ENCODE measurements around the gene SLC24A4. TPM values are rescaled to one million over a fixed set of nuclear protein-coding genes. Genes with fewer than 3 reads are reported as not detected.

SLC24A4 gene
- polyA plus RNA-seq, 5 donors: 0.28 to 0.45 (median 0.33) TPM

- no peak for DNase-seq
Observed at GRCh38 chr14:92368001-92368400, 45.0 kb downstream of the SLC24A4 start.

DNA sequence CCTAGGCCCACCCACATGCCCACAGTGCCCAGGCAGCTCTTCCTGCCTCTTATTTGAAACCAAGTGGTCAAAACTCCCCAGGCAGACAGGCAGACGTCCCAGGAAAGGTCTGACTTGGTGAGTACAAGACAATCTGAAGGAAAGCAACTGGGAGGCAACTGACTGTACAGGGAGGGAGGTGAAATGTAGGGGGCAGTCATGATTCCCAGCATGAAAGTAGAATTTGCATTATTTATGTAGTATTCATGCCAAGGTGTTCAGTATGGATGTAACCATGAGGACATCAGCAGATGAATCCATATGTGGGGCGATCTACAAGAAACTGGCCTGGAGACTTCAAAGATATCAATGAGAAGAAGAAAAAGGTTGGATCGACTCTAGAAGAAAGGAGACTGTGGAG, 46.1 kb downstream of the SLC24A4 start:
- DNase-seq: no peak

GRCh38 chr14:92372230-92372629, 49.3 kb downstream of the SLC24A4 start:
- no peak for DNase-seq

DNA sequence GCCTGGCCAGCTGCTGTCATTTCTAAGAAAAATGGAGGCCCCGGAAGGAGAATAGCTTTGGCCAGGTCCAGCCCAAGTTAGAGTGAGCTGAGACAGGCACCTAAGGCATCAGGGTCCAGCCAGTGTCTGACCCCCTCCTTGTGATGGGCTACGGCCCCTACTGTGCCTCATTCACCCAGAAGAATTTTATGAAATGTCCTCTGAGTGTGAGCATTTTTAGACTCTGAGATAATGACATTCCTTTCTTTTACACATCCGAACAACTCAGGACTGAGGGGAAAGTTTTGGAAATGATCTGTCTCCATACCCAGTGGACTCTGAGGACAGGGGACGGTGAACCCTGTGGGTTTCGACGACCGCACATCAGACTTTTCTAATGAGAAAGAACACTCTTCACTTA, 50.4 kb downstream of the SLC24A4 start:
- no peak for DNase-seq

DNA sequence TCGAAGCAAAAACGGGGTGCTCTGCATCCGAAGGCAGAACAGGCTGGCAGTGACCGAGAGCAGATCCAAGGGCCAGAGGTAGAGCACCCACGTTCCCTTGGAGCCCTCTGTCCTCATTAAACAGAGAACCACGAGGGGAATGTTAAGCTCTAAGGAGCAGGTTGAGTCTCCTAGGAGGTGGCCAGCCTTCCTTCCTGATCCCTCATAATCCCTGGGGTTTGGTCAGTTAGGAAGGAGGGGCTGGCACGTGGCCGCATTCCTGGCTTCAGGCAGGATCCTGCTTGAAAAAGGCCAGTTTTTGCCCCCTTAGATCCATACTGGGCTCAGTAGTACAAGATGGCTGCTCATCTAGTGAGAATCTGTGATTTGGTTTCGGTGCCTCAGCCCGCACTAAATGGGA, 57.2 kb downstream of the SLC24A4 start:
- no peak for DNase-seq

DNA sequence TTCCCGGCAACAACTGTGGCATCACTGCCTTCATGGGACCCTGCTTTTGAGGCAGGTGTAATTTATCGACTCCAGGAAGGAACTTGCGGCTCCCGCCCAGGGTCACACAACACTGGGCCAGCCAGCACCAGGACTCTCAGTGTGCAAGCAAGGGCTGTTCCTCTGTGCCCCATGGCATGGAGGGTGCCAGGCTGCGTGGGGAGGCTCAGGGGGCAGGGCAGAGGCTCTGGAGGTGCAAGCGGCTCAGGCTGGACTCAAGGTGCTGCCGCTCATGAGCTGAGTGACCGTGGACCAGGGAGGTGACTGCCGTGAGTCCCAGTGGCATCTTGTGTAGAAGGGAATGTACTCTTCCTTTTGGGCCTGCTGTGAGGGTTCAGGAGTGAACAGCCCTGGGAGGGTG, 57.6 kb downstream of the SLC24A4 start:
- DNase-seq: no peak

DNA sequence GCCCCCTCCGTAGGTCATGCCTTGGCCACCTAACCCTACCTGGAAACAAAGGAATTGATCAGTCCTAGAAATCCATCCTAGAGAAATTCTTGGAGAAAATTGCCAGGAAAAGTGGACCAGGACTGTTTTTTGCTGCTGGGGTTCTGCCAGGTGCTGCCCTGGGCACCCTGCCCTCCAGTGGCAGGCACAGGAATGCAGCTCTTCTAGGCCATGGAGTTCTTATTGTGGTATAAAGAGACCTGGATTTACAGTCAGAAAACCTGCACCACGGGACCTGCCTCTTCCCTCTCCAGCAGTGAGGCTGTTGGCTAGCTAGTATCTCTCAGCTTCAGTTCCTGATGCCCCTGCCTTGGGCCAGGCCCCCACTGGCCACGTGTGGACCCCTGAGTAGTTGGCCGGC, 59.7 kb downstream of the SLC24A4 start:
- no peak for DNase-seq

GRCh38 chr14:92383805-92384204, 60.8 kb downstream of the SLC24A4 start:
- peak; percentile 31 to 36 for DNase-seq

DNA sequence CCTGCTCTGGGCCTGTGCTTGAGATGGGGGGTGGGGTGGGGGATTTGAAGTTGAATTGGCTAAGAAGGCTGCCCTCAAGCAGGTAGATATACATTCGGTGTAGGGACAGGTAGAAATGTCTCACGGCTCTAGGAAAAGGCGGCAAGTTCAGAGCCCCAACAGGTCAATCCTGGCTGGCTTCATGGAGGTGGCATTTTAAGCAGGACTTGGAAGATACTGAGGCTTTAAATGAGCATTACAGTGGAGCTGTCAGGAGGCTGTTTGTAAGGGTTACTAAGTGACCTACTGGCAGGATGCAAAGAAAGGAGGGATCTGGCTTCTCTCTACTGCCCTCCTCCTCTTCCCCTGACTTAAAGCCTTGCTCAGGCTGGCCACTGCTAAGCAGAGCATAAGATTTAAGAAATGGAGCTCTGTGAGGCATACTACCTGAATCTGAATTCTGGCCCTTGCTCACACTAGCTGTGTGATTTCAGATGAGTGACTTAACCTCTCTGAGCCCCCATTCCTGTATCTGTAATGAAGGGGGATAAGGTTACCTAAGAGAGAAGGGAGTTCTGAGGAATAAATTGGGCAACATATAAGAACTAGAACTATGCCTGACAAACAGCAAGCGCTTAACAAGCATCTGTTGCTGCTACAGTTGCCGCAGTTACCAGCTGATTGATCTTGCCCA, 61.6 kb downstream of the SLC24A4 start:
- no peak for DNase-seq

DNA sequence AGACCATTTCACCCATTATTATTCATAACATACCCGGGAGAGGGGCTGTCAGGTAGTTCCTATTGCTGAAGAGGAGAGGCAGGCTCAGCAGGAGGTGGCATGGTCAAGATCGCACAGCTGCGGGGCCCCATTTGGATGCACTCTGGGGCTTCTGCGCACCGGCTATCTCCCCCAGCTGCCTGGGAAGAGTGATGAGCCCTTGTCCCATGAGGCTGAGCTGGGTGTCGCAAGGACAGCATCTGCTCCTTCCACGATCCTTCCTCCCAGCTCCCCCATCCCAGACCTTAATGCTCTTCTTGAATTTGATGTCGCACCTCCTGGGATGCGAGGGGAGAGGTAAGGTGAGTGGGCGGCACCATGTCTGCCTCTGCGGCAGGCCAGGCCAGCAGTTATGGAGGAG, 62.6 kb downstream of the SLC24A4 start:
- no peak for DNase-seq

DNA sequence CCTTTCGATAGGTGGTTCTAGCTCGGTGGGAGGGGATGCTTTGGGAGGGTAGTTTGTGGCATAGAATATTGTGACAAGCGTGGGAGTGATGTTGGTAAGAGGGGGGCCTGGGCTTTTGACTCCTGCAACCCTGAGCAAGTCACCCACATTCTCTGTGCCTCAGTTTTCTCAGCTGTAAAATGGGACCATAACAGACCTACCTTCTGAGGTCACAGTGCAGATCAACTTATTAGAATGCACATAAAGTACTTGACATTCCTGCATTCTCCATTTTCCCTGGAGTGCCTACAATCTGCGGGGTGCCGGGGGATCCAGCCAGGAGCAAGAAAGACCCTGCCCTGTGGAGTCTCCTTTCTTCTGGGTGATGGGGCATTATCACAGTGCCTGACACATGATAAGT, 63.2 kb downstream of the SLC24A4 start:
- no peak for DNase-seq

DNA sequence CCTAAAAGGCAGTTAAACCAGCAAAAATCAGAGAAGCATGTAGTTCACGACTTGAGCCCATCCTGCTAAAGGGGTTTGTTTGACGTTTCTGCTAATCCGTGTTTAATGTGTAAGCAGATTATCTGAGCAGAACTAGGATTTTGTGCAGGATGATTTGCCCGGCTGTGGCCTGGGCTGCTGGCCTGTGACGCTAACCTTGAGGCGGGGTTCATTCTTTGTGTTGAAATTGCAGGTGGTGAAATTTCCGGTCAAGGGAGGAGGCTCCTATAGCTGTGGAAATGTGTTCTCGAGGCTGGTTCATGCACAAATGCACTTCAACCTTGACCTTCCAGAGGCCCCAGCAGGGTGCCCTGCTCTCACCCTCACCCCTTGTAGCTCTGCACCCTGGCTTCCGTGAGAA, 63.7 kb downstream of the SLC24A4 start:
- DNase-seq: no peak

DNA sequence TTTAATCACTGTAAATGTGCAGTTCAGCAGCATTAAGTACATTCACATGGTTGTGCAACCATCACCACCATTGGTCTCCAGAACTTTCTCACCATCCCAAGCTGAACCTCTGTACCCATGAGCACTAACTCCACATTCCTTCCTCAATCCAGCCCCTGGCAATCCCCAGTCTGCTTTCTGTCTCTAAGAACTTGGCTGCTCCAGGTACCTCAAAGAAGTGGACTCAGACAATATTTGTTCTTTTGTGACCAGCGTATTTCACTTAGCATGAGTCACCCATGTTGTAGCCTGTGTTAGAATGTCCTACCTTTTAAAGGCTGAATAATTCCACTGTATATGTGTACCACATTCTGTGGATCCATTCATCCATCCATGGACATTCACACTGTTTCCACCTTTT, 64.6 kb downstream of the SLC24A4 start:
- DNase-seq: no peak

DNA sequence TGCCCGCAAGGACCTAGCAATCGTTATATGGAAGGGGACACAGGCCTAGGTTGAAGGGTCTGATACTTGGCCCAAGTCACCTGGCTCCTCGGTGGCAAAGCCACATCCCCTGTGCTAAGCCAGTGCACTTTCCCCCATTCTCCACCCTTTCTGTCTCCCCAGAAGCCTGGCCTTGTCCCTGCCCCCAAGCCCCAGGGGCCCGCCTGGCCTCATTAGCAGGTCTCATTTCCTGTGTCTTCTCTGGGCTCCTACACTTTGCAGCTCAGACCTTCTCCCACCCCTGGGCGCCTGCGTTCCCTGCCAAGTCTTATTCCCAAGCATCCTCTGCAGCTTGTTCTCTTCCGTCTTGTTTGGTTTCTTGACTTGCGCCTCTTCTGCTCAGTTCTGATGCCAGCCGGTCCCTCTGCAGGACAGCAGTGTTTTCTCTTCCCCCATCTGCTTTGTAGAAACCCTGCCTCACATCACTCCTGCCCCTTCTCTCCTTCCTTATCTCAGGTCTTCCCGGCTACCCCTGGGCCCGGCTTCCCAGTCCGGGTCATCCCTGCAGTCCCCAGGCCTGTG, 66.7 kb downstream of the SLC24A4 start:
- no peak for DNase-seq

DNA sequence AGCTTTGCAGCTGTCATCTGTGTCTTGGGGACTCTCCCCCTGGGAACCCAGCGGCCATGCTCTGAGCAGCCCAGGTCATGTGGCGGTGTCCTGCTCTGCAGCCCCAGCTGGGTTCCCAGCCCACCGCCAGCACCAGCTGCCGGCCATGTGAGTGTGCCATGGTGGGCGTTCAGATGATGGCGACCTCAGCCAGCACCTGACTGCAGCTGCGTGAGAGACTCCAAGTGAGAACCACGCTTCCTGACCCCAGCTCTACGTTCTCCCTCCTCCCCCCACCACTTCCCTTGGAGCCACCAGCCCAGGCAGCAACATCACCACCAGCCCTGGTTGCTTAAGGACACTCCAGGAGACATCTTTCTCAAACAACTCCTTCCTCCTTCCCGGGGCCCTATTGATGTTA, 68.8 kb downstream of the SLC24A4 start:
- DNase-seq: no peak

- DNase-seq: no peak
Observed at GRCh38 chr14:92392711-92393110, 69.7 kb downstream of the SLC24A4 start.

GRCh38 chr14:92397150-92397952, 74.4 kb downstream of the SLC24A4 start:
- no peak for DNase-seq

- no peak for DNase-seq
Observed at GRCh38 chr14:92397953-92398564, 75.1 kb downstream of the SLC24A4 start.

GRCh38 chr14:92398888-92399636, 76.1 kb downstream of the SLC24A4 start:
- DNase-seq: no peak

DNA sequence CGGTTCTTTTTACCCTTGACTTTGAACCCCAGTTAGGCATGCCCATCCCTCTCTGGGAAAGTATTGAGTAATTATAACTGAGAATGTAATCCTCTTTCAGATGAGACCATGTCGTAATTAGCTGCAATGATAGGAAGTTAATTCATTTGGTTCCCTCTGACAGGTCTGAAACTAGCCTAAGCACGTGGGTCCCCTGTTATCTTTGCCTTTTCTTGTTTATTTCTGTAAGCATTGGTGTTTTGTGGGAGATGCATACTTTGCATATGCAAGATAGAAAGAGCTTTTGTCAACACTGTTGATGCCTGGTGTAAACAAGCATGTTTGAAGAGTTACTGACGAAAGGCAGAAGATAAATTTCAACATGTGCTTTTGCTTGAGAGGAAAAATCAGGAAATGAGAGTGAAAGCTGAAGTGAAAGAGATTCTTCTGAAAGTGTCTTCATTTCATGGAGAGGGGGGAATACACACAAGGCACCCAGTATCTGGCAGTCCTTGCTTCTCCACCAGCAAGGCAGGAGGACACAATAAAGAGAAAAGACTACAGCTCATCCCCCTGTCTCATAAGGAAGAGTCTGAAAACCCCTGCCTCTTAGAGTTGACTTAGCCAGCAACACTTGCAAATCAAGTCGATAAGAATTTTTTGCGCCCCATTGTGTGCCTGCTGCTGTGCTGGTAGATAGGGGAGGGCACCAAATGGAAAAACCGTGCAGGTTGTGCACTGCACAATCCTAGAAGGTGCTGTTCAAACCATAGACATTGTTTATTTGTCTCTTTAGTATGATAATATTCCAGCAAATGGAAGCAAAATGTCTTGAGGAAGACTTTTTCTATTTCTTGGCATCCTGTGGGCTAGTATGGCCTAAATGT, 77.8 kb downstream of the SLC24A4 start:
- no peak for DNase-seq

GRCh38 chr14:92401561-92401960, 78.6 kb downstream of the SLC24A4 start:
- DNase-seq: no peak
